Thyroid gland (tissue), 4 donors: ENCODE data around the gene PHTF1. TPM values are rescaled to one million over a fixed set of nuclear protein-coding genes. Genes with fewer than 3 reads are reported as not detected.

Source experiments
- DNase-seq, 2 donors: peaks; one replicate each; pipeline ENCODE4 v3.0.0-alpha.2; 2019
- H3K27ac ChIP-seq, 3 donors: fragments of 200-600 bp; sonication (generic); 1 replicate in 2 of 3; 2 replicates in 1 of 3; pipeline ENCODE4 v1.5.1; 2016 to 2019; ENCODE audit warnings: mild to moderate bottlenecking in 1 of 3, moderate library complexity in 1 of 3
- H3K27me3 ChIP-seq: fragments of 200-600 bp; sonication (generic); one replicate; pipeline ENCODE4 v1.5.1; 2019
- H3K36me3 ChIP-seq, 2 donors: fragments of 200-600 bp; sonication (generic); one replicate each; pipeline ENCODE4 v1.5.1; 2016 to 2019
- H3K4me1 ChIP-seq, 2 donors: fragments of 200-600 bp; sonication (generic); one replicate each; pipeline ENCODE4 v1.5.1; 2017 to 2019
- H3K4me3 ChIP-seq, 3 donors: fragments of 200-600 bp; sonication (generic); replicated peaks in 1 of 3; 1 replicate in 2 of 3; 2 replicates in 1 of 3; pipeline ENCODE4 v1.5.1; 2016; ENCODE audit warnings: mild to moderate bottlenecking in 1 of 3
- H3K9me3 ChIP-seq: fragments of 200-600 bp; sonication (generic); one replicate; pipeline ENCODE4 v1.5.1; 2017
- POLR2A ChIP-seq, 2 donors: fragments of 450-650 bp; IDR thresholded peaks; one replicate each; pipeline ENCODE4 v1.6.1; 2017; ENCODE audit warnings: antibody characterized with exemption in 2 of 2, mild to moderate bottlenecking in 2 of 2, moderate library complexity in 1 of 2
- WGBS, 2 donors: methylation state at CpG; one replicate each; pipeline ENCODE4 v1.1.5; 2017; 5-methylcytosine and 5-hydroxymethylcytosine counted together
- intact Hi-C: fragments of 100-400 bp; cut with DNase I; formaldehyde crosslinking; loops from one replicate; pipeline ENCODE4 v1.15.1; 2023
- total RNA-seq, 4 donors: library from RNA; depleted of rRNA; stranded (reverse); fragments of >200 nt; gene quantifications; one replicate each; pipeline ENCODE4 v1.2.3, GENCODE V29; 2016
- TF ChIP-seq, protein P1 (sequence below), 6 experiments: fragments of 200-600 bp in 3 of 6; fragments of 450-650 bp in 3 of 6; sonication (generic) in 3 of 6; IDR thresholded peaks; one replicate each; pipeline ENCODE4 v1.5.1; 2016 to 2019; ENCODE audit warnings: antibody characterized with exemption in 6 of 6, mild to moderate bottlenecking in 2 of 6, inconsistent platforms in 1 of 6, moderate library complexity in 1 of 6

The PHTF1 gene
- total RNA-seq, result 10 to 100 TPM; 14.4 to 25.4 (median 20.9) TPM

DNA sequence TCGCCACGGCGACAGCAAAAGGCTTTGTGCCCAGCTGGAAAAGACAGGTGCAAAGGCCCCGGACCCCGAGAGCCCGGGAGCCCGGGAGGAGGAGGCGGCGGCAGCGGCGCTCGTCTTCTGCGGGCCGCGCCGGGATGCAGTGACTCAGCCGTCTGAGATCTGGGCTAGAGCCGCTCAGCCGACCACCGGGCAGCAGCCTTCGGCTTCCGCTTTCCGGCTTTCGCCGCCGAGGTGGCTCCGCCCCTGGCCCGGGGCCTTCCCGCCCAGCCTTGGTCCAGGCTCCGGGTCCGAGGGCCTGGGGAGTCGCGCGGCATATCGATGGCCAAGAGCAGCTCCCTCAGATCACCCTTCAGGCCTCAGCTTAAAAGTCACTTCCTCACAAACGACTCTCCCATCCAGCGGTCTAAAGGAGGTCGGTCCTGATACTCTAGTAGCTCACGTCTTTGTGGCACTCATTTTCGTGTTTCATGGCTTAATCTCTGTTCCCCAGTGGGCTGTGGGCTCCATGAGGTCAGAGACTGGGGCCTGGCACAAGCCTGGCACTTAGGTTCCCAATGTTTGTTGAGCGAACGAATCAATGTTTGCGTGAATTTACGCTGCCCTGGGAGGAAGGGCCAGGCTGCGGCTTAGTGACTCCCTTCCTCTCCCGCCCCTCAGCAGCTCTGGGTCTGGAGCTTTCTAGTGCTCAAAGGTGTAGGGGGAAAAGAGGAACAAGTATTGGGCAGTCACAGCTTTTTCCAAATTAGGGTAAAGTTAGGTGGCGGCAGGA is at the start of gene PHTF1:
PHTF1 (minus strand) TSS at position 154 of the 769 bp plus-strand sequence. CDS start 783 bp downstream, outside the sequence.
- H3K9me3 ChIP-seq, result no peaks in the 10 kb centered on the region
- 2 to 3% methylated on average over 15 to 34 of the region's 47 CpGs for WGBS, 2 donors
- no peaks in the 10 kb centered on the region for H3K27me3 ChIP-seq
- peak within 1 kb of the TSS; percentile 89 to 95 (median 90) for H3K27ac ChIP-seq
- peak; percentile 11 to 63 for TF ChIP-seq POLR2A (IDR thresholded peaks at IDR 0.05)
- TF ChIP-seq, protein P1, sequence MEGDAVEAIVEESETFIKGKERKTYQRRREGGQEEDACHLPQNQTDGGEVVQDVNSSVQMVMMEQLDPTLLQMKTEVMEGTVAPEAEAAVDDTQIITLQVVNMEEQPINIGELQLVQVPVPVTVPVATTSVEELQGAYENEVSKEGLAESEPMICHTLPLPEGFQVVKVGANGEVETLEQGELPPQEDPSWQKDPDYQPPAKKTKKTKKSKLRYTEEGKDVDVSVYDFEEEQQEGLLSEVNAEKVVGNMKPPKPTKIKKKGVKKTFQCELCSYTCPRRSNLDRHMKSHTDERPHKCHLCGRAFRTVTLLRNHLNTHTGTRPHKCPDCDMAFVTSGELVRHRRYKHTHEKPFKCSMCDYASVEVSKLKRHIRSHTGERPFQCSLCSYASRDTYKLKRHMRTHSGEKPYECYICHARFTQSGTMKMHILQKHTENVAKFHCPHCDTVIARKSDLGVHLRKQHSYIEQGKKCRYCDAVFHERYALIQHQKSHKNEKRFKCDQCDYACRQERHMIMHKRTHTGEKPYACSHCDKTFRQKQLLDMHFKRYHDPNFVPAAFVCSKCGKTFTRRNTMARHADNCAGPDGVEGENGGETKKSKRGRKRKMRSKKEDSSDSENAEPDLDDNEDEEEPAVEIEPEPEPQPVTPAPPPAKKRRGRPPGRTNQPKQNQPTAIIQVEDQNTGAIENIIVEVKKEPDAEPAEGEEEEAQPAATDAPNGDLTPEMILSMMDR (IDR thresholded peaks at IDR 0.05), result no peak
- H3K4me1 ChIP-seq, result peaks cover 0 to 8% of the 10 kb centered on the region in 2 donors
- H3K4me3 ChIP-seq, result peak within 1 kb of the TSS; percentile 9 to 83 (median 76)
- peak; percentile 63 to 67 for DNase-seq
- H3K36me3 ChIP-seq, result no peaks in the 10 kb centered on the region
- intact Hi-C loops, result no loop called here

DNA sequence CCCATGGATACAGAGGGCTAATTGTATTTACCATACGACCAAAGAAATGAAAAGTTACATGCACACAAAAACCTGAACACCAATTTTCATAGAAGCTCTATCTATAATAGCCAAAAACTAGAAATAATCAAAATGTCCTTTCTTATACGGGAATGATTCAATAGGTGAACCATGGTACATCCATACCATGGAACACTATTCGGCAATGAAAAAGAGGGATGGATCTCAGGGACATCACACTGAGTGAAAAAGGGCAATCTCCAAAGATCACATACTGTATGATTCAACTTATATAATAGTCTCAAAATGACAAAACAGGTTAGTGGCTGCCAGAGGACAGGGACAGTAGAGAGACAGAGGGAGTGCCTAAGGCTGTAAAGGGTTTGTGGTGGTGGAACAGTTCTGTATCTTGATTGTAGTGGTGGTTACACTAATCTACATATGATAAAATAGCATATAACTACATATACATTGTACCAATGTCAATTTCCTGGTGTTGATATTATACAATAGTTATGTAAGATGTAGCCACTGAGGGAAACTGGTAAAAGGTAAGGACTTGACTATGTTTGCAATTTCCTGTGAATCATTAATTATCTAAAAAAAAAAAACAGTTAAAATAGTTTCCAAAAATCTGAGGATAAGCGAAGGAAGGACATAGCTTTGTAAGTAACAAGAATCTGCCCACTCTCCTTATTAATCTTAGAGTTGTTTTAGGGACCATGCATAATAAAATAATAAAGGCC is 49.3 kb upstream of the PHTF1 start:
- Histone ChIP-seq H3K36me3 (no peaks in the 10 kb centered on the region), H3K27me3 (no peaks in the 10 kb centered on the region), H3K27ac (no peak overlapping the region), H3K9me3 (no peaks in the 10 kb centered on the region), H3K4me1 (peaks cover 12 to 25% of the 10 kb centered on the region in 2 donors), H3K4me3 (no peak overlapping the region)
- intact Hi-C loops, result no loop called here
- TF ChIP-seq, protein P1 (IDR thresholded peaks at IDR 0.05), result no peak
- TF ChIP-seq POLR2A (IDR thresholded peaks at IDR 0.05), result no peak
- 95 to 97% methylated on average over 4 of the region's 4 CpGs for WGBS, 2 donors
- no peak for DNase-seq

DNA sequence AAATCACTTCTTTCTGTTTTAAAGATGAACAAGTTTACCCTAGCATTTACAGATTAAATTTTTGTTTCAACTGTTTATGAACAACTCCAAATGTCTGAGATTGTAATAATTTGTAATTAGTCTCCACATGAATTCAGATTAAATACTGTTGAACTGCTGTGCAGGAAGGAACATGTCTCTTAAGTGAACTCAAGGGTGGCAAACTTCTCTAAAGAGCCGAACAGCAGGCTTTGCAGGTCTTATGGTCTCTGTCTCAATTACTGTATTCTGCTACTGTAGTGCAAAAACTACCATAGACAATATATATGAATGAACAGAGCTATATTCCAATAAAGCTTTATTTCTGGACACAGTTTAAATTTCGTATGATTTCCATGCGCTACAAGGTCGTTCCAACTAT is 46.4 kb upstream of the PHTF1 start:
- intact Hi-C loops, result no loop called here
- H3K4me3 ChIP-seq, result no peak overlapping the region
- TF ChIP-seq, protein P1 (IDR thresholded peaks at IDR 0.05), result no peak
- TF ChIP-seq POLR2A (IDR thresholded peaks at IDR 0.05), result no peak
- no peaks in the 10 kb centered on the region for H3K36me3 ChIP-seq
- no peak overlapping the region for H3K27ac ChIP-seq
- no peaks in the 10 kb centered on the region for H3K27me3 ChIP-seq
- DNase-seq, result no peak
- WGBS, 2 donors, result 92 to 93% methylated on average over 4 of the region's 4 CpGs
- no peaks in the 10 kb centered on the region for H3K9me3 ChIP-seq
- peaks cover 12 to 21% of the 10 kb centered on the region in 2 donors for H3K4me1 ChIP-seq

DNA sequence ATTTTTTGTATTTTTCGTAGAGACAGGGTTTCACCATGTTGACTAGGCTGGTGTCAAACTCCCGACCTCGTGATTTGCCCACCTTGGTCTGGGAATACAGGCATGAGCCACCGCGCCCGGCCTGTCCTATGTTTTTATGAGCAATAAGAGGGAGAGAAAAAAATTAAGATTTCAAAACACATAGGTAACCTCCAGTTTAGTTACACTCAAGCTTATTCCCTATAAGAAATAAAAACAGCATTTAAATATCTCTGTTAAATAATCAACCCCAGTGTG is 45.9 kb upstream of the PHTF1 start:
- no peak overlapping the region for H3K4me3 ChIP-seq
- H3K27ac ChIP-seq, result no peak overlapping the region
- TF ChIP-seq, protein P1 (IDR thresholded peaks at IDR 0.05), result no peak
- no peak for TF ChIP-seq POLR2A (IDR thresholded peaks at IDR 0.05)
- no peaks in the 10 kb centered on the region for H3K9me3 ChIP-seq
- H3K36me3 ChIP-seq, result no peaks in the 10 kb centered on the region
- intact Hi-C loops, result no loop called here
- peaks cover 16 to 21% of the 10 kb centered on the region in 2 donors for H3K4me1 ChIP-seq
- no peak for DNase-seq
- WGBS, 2 donors, result 95 to 96% methylated on average over 6 of the region's 6 CpGs
- no peaks in the 10 kb centered on the region for H3K27me3 ChIP-seq
